OCI-LY7 (cell line): ENCODE measurements around the gene NTF3.

ENCODE experiments used
- CTCF ChIP-seq: fragments of 200-600 bp; sonication (generic); conservative IDR thresholded peaks from 2 replicates; pipeline ENCODE4 v1.5.1; 2014; ENCODE audit warnings: mild to moderate bottlenecking, antibody characterized with exemption, low read length, moderate library complexity, mixed read lengths
- EZH2phosphoT487 ChIP-seq: fragments of 200-600 bp; sonication (generic); IDR thresholded peaks from 2 replicates; pipeline ENCODE4 v1.6.1; 2018; ENCODE audit warnings: low read depth, borderline replicate concordance, mild to moderate bottlenecking, mixed run types, antibody characterized with exemption, low read length, moderate library complexity, mixed read lengths

GRCh38 chr12:5489760-5490406 is 58.0 kb downstream of the NTF3 start:
- TF ChIP-seq CTCF (no peak), EZH2phosphoT487 (no peak)
